Caco-2 (cell line): ENCODE data around the gene ZNF77. TPM values are rescaled to one million over a fixed set of nuclear protein-coding genes. Genes with fewer than 3 reads are reported as not detected.

Experiments used
- BruUV-seq: library from RNA; stranded (reverse); fragments of 400-500 nt; replicated peaks from 2 replicates; lab custom pipeline; 2021; lab: Mats Ljungman, UMichigan
- CTCF ChIA-PET: fragments of 300-600 bp; sonication (Branson Sonifier 250); formaldehyde crosslinking; loops from one replicate; lab custom pipeline; 2022; ENCODE audit warnings: antibody characterized with exemption; lab: Charles Lee
- POLR2A ChIA-PET: fragments of 300-600 bp; sonication (Branson Sonifier 250); formaldehyde crosslinking; loops from one replicate; lab custom pipeline; 2022; ENCODE audit warnings: antibody characterized with exemption; lab: Charles Lee
- DNase-seq, 2 experiments: peaks; one replicate each; pipeline versions ENCODE4 v3.0.0 to v3.0.0-alpha.2; 2020 to 2022
- H3K27me3 ChIP-seq: replicated peaks from 2 replicates; pipeline ENCODE4 v1.6.0; 2011; ENCODE audit warnings: low read length; ENCODE audit not compliant: control insufficient read depth, insufficient read depth
- H3K36me3 ChIP-seq: 2 replicates; pipeline ENCODE4 v1.5.1; 2011; ENCODE audit warnings: low read length; ENCODE audit not compliant: control insufficient read depth, insufficient read depth
- H3K4me1 ChIP-seq: fragments of 250-450 bp; sonication (Bioruptor Pico); 2 replicates; pipeline ENCODE4 v1.5.1; 2020; ENCODE audit warnings: mild to moderate bottlenecking
- H3K4me3 ChIP-seq: 2 replicates; pipeline ENCODE4 v1.5.1; 2011; ENCODE audit warnings: low read depth, mild to moderate bottlenecking, control low read depth, low read length
- H3K9me3 ChIP-seq: fragments of 250-450 bp; sonication (Bioruptor Pico); 2 replicates; pipeline ENCODE4 v1.5.1; 2020; ENCODE audit warnings: mild to moderate bottlenecking, moderate library complexity
- H3K27ac Mint-ChIP-seq: one replicate; pipeline ENCODE4 v1.8.0; 2022; ENCODE audit warnings: mixed read lengths; ENCODE audit not compliant: unreplicated experiment
- H3K27me3 Mint-ChIP-seq: one replicate; pipeline ENCODE4 v1.8.0; 2022; ENCODE audit warnings: mixed read lengths; ENCODE audit not compliant: insufficient read depth, unreplicated experiment
- H3K36me3 Mint-ChIP-seq: one replicate; pipeline ENCODE4 v1.8.0; 2022; ENCODE audit warnings: mild to moderate bottlenecking, mixed read lengths; ENCODE audit not compliant: insufficient read depth, unreplicated experiment
- H3K4me1 Mint-ChIP-seq: one replicate; pipeline ENCODE4 v1.8.0; 2022; ENCODE audit warnings: low read depth, mixed read lengths; ENCODE audit not compliant: unreplicated experiment
- H3K4me3 Mint-ChIP-seq: one replicate; pipeline ENCODE4 v1.8.0; 2022; ENCODE audit warnings: mild to moderate bottlenecking, moderate library complexity, mixed read lengths; ENCODE audit not compliant: unreplicated experiment
- H3K9me3 Mint-ChIP-seq: one replicate; pipeline ENCODE4 v1.8.0; 2022; ENCODE audit warnings: mixed read lengths; ENCODE audit not compliant: unreplicated experiment
- intact Hi-C: fragments of 100-400 bp; cut with micrococcal nuclease; formaldehyde crosslinking; loops from one replicate; pipeline ENCODE4 v1.10.0; 2022; ENCODE audit not compliant: unreplicated experiment
- total RNA-seq: library from RNA; stranded (reverse); gene quantifications from 2 replicates; pipeline ENCODE4 v1.2.3, GENCODE V29; 2022
- TF ChIP-seq, protein P1 (sequence below), 2 experiments: fragments of 200-600 bp in 1 of 2; IDR thresholded peaks; 1 replicate in 1 of 2; 2 replicates in 1 of 2; pipeline versions ENCODE4 v1.5.1 to v1.8.0; 2011 to 2022; ENCODE audit warnings: antibody characterized with exemption in 1 of 2, control low read depth in 1 of 2, inconsistent platforms in 1 of 2, low read depth in 1 of 2, low read length in 1 of 2, mild to moderate bottlenecking in 1 of 2, moderate library complexity in 1 of 2; ENCODE audit not compliant: insufficient read depth in 1 of 2, severe bottlenecking in 1 of 2, unreplicated experiment in 1 of 2

The ZNF77 gene
- total RNA-seq, 1 experiment from 2014 or later: 6.3 TPM

DNA sequence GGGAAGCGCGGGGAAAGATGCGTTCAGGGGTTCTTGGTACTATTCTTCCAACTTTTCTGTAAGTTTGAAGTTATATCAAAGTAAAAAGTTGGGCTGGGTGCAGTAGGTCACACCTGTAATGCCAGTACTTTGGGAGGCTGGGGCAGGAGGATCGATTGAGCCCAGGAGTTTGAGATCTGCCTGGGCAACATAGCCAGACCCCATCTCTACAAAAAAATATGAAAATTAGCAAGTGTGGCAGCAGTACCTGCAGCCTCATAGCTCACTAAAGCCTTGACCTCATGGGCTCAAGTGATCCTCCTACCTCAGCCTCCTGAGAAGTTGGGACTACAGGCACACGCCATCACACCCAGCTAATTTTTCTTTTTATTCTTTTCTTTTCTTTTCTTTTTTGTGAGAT, 12.4 kb upstream of the ZNF77 start:
- H3K27ac Mint-ChIP-seq: no peak overlapping the region
- CTCF ChIA-PET: interaction anchor here (0.5 kb wide), 1 partner anchor 503 kb away, joined by 4 read pairs; no protein-coding TSS in a partner anchor
- intact Hi-C loops: loop anchor here (10.0 kb wide), 1 partner anchor 108 kb away; the partner anchor contains the start of gene TLE5

DNA sequence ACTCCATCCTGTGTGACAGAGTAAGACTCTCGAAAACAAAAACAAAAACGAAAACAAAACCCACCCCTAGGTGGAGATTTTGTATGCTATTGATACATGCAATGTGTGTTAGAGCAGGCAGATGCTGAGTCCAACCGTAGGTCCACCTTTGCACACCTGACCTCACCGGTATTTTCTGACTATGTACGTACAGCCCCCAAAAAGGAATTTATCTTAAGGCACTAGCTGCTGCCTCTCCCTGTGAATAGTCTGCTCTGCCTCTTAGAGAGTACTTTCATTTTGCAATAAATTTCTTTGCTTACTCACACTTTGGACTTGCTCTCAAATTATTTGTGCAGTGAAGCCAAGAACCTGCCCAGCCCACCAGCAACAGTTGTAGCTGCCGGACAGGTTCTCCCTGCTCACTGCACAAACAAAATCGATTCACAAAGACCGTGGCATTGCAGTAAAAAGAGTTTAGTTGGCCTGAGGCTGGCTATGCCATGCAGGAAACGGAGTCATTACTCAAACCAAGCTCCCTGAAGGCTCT, 8.2 kb upstream of the ZNF77 start:
- ChIA-PET CTCF (interaction anchor here (0.6 to 1.2 kb wide), 5 partner anchors 53 to 489 kb away, joined by 3 to 5 read pairs (median 3); no protein-coding TSS in a partner anchor), POLR2A (no interaction called here)
- peak; percentile 82 to 83 for DNase-seq
- H3K27ac Mint-ChIP-seq: peak overlapping the region; percentile 42
- peaks cover 25% of the 10 kb centered on the region for H3K36me3 Mint-ChIP-seq
- H3K4me1 Mint-ChIP-seq: peaks cover 8% of the 10 kb centered on the region
- TF ChIP-seq, protein P1, sequence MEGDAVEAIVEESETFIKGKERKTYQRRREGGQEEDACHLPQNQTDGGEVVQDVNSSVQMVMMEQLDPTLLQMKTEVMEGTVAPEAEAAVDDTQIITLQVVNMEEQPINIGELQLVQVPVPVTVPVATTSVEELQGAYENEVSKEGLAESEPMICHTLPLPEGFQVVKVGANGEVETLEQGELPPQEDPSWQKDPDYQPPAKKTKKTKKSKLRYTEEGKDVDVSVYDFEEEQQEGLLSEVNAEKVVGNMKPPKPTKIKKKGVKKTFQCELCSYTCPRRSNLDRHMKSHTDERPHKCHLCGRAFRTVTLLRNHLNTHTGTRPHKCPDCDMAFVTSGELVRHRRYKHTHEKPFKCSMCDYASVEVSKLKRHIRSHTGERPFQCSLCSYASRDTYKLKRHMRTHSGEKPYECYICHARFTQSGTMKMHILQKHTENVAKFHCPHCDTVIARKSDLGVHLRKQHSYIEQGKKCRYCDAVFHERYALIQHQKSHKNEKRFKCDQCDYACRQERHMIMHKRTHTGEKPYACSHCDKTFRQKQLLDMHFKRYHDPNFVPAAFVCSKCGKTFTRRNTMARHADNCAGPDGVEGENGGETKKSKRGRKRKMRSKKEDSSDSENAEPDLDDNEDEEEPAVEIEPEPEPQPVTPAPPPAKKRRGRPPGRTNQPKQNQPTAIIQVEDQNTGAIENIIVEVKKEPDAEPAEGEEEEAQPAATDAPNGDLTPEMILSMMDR (IDR thresholded peaks at IDR 0.05; ENCODE audit: insufficient read depth in 1 of 2, low read depth in 1 of 2, low read length in 1 of 2, severe bottlenecking in 1 of 2, unreplicated experiment in 1 of 2): peak in 1 of 2 experiments; percentile 12
- intact Hi-C loops: loop anchor here (1.0 to 10.0 kb wide), 3 partner anchors 24 to 112 kb away; partner anchors contain the start of genes TLE5 and TLE6
- Histone ChIP-seq H3K4me3 (peak overlapping the region; percentile 13; the same call in 1 of the 2 replicates), H3K27me3 (no peaks in the 10 kb centered on the region), H3K36me3 (no peaks in the 10 kb centered on the region), H3K4me1 (peaks cover 14% of the 10 kb centered on the region), H3K9me3 (no peaks in the 10 kb centered on the region)
- peak overlapping the region; percentile 71 for H3K4me3 Mint-ChIP-seq
- H3K27me3 Mint-ChIP-seq: no peaks in the 10 kb centered on the region
- H3K9me3 Mint-ChIP-seq: no peaks in the 10 kb centered on the region
- no TSS peak for BruUV-seq

More for the DNA sequence above, 12.4 kb upstream of the ZNF77 start:
- Histone ChIP-seq H3K4me1 (peaks cover 14% of the 10 kb centered on the region), H3K4me3 (no peak overlapping the region), H3K27me3 (no peaks in the 10 kb centered on the region), H3K9me3 (no peaks in the 10 kb centered on the region), H3K36me3 (no peaks in the 10 kb centered on the region)
- TF ChIP-seq, protein P1 (IDR thresholded peaks at IDR 0.05; ENCODE audit: insufficient read depth in 1 of 2, low read depth in 1 of 2, low read length in 1 of 2, severe bottlenecking in 1 of 2, unreplicated experiment in 1 of 2): no peak
- Mint-ChIP-seq H3K4me3 (no peak overlapping the region), H3K4me1 (peaks cover 7% of the 10 kb centered on the region), H3K36me3 (peaks cover 11% of the 10 kb centered on the region), H3K27me3 (no peaks in the 10 kb centered on the region), H3K9me3 (no peaks in the 10 kb centered on the region)
- POLR2A ChIA-PET: no interaction called here
- BruUV-seq: no TSS peak
- DNase-seq: no peak

DNA sequence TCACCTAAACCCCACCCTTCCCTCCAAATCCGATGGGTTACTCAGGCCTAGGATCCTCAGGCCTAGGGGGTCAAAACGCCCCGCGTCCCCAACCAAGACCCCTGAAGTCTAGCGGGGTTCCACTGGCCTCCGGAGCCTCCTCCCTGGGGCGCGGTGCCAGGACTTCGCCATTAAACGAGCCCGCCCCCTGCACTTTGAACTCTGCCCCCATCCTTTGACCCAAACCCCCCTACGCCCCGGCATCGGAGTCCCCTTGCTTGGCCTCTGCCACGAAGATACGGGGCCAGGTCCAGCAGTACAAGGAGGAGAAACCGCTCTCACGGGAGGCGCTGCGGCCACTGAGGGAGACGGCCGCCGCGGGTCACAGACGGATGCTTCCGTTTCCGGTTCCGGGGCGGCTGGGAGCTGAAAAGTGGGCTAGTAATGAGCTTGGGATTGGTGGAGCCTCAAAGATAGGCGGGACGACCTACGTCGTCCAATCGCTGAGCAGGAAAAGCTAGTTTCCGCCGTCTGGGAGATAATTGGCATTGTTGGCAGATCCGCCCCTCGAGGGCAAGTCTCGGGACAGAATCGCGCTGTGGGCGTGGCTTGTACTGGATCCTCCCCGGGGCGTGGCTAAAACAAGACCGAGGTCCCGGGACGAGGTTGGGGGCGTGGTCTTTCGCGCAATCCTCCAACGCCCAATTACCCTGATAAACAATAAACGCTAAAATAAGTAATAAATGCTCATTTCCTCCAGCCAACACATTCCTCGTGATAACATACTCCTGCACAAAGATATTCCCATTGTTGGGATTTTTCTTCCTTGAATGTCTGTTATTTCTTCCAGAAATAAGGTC, 5.7 kb upstream of the ZNF77 start:
- Histone ChIP-seq H3K4me3 (peak overlapping the region; percentile 68), H3K36me3 (no peaks in the 10 kb centered on the region), H3K9me3 (no peaks in the 10 kb centered on the region), H3K4me1 (peaks cover 14% of the 10 kb centered on the region), H3K27me3 (no peaks in the 10 kb centered on the region)
- no peaks in the 10 kb centered on the region for H3K9me3 Mint-ChIP-seq
- H3K36me3 Mint-ChIP-seq: peaks cover 32% of the 10 kb centered on the region
- peak; percentile 99 for DNase-seq
- POLR2A ChIA-PET: interaction anchor here (0.6 to 2.2 kb wide), 19 partner anchors 16 to 550 kb away, joined by 3 to 24 read pairs (median 4); partner anchors contain the start of genes DOHH, GNA11, THOP1 and TLE6
- H3K27me3 Mint-ChIP-seq: no peaks in the 10 kb centered on the region
- intact Hi-C loops: loop anchor here (2.0 to 10.0 kb wide), 3 partner anchors 50 to 114 kb away; partner anchors contain the start of genes TLE5 and ZNF57
- peaks cover 16% of the 10 kb centered on the region for H3K4me1 Mint-ChIP-seq
- H3K4me3 Mint-ChIP-seq: peak overlapping the region; percentile 97
- peak overlapping the region; percentile 97 for H3K27ac Mint-ChIP-seq
- TF ChIP-seq, protein P1 (IDR thresholded peaks at IDR 0.05; ENCODE audit: insufficient read depth in 1 of 2, low read depth in 1 of 2, low read length in 1 of 2, severe bottlenecking in 1 of 2, unreplicated experiment in 1 of 2): no peak
- no TSS peak for BruUV-seq
- CTCF ChIA-PET: interaction anchor here (0.5 to 2.1 kb wide), 32 partner anchors 9 to 1761 kb away, joined by 3 to 23 read pairs (median 4); partner anchors contain the start of genes REEP6, TLE6, ZNF555 and ZNF57
